Stomach (tissue), 4 donors: ENCODE results near the gene DHTKD1.

Source experiments
- EP300 ChIP-seq: sonication (generic); formaldehyde crosslinking; IDR thresholded peaks from one replicate; pipeline ENCODE4 v1.6.1; 2017; ENCODE audit warnings: antibody characterized with exemption
- POLR2A ChIP-seq, 4 donors: fragments of 450-650 bp; IDR thresholded peaks; one replicate each; pipeline ENCODE4 v1.6.1; 2016; ENCODE audit warnings: antibody characterized with exemption in 4 of 4, control low read depth in 2 of 4, mild to moderate bottlenecking in 1 of 4, moderate library complexity in 1 of 4
- TF ChIP-seq, protein P1 (sequence below), 7 experiments: fragments of 450-650 bp in 4 of 7; fragments of 200-600 bp in 3 of 7; sonication (generic) in 3 of 7; IDR thresholded peaks; one replicate each; pipeline ENCODE4 v1.5.1; 2016 to 2019; ENCODE audit warnings: antibody characterized with exemption in 7 of 7, control low read depth in 2 of 7, mild to moderate bottlenecking in 1 of 7

DNA sequence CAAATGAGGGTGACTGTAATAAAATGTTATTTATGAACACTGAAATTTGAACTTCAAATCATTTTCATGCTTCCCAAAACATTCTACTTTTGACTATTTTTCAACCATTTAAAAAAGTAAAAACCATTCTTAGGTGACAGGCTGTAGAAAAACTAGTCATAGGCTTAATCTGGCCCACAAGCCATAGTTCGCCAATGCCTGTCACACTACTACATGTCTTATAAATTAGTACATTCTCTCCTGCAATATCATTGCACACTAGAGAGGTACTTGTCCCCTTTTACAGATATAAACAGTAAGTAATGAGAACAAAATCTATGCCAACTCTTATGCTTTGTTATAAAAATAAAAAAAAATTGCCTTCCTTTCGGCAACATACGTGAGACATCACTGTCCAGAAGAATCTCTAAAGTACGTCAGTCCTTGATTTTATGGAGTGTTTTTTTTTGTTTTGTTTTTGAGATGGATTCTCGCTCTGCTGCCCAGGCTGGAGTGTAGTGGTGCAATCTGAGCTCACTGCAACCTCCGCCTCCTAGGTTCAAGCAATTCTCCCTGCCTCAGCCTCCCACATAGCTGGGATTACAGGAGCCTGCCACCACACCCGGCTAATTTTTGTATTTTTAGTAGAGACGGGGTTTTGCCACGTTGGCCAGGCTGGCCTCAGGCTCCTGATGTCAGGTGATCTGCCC, 49.3 kb upstream of the DHTKD1 start:
- TF ChIP-seq, protein P1, sequence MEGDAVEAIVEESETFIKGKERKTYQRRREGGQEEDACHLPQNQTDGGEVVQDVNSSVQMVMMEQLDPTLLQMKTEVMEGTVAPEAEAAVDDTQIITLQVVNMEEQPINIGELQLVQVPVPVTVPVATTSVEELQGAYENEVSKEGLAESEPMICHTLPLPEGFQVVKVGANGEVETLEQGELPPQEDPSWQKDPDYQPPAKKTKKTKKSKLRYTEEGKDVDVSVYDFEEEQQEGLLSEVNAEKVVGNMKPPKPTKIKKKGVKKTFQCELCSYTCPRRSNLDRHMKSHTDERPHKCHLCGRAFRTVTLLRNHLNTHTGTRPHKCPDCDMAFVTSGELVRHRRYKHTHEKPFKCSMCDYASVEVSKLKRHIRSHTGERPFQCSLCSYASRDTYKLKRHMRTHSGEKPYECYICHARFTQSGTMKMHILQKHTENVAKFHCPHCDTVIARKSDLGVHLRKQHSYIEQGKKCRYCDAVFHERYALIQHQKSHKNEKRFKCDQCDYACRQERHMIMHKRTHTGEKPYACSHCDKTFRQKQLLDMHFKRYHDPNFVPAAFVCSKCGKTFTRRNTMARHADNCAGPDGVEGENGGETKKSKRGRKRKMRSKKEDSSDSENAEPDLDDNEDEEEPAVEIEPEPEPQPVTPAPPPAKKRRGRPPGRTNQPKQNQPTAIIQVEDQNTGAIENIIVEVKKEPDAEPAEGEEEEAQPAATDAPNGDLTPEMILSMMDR (IDR thresholded peaks at IDR 0.05), result no peak
- TF ChIP-seq POLR2A (IDR thresholded peaks at IDR 0.05) (no peak), EP300 (no peak)
